A549 (cell line): ENCODE measurements around the gene OR4E2. TPM values are rescaled to one million over a fixed set of nuclear protein-coding genes. Genes with fewer than 3 reads are reported as not detected.

Experiments
- ATAC-seq, 2 experiments: fragments of 200-7000 bp in 1 of 2; fragments of >200 bp in 1 of 2; cut with Nextera tagmentation in 1 of 2; cut with Tn5 transposase in 1 of 2; 3 replicates each; pipeline versions ENCODE4 v1.8.0 to v1.9.1; 2018 to 2020; ENCODE audit warnings: mild to moderate bottlenecking in 1 of 2, moderate library complexity in 1 of 2
- CTCF ChIA-PET: fragments of 300-600 bp; sonication (Branson Sonifier 250); formaldehyde crosslinking; extraction: SDS; loops from one replicate; lab custom pipeline; 2021; ENCODE audit warnings: antibody characterized with exemption, inconsistent platforms; lab: Yijun Ruan, JAX
- POLR2A ChIA-PET: fragments of 350-600 bp; formaldehyde crosslinking; extraction: SDS; loops from one replicate; lab custom pipeline; 2021; ENCODE audit warnings: antibody characterized with exemption, inconsistent platforms; lab: Yijun Ruan, JAX
- DNase-seq, 2 experiments: peaks; one replicate each; pipeline versions ENCODE4 v3.0.0 to v3.0.0-alpha.2; 2011 to 2016; ENCODE audit warnings: low read depth in 1 of 2, low spot score in 1 of 2
- FAIRE-seq: peaks from 2 replicates; lab custom pipeline; 2011; peaks lifted over from hg19 to GRCh38; lab: Jason Lieb, UNC
- H3K27ac ChIP-seq, 2 experiments: fragments of >200 bp; sonication (Bioruptor Twin); formaldehyde crosslinking; 3 replicates each; pipeline ENCODE4 v1.5.1; 2016 to 2017
- H3K4me1 ChIP-seq: fragments of >200 bp; sonication (Bioruptor Twin); formaldehyde crosslinking; 3 replicates; pipeline ENCODE4 v1.6.1; 2016
- H3K4me2 ChIP-seq: fragments of >200 bp; sonication (Bioruptor Twin); formaldehyde crosslinking; 3 replicates; pipeline ENCODE4 v1.6.1; 2016
- H3K4me3 ChIP-seq: fragments of >200 bp; sonication (Bioruptor Twin); formaldehyde crosslinking; 3 replicates; pipeline ENCODE4 v1.5.1; 2016
- H3K9me3 ChIP-seq: fragments of >200 bp; sonication (Bioruptor Twin); formaldehyde crosslinking; 3 replicates; pipeline ENCODE4 v1.6.1; 2016
- BHLHE40 ChIP-seq: IDR thresholded peaks from 2 replicates; pipeline ENCODE4 v1.6.1; 2012; ENCODE audit warnings: low read depth, low read length, inconsistent platforms
- CBX8 ChIP-seq: fragments of 200-600 bp; sonication (generic); IDR thresholded peaks from 2 replicates; pipeline ENCODE4 v1.6.1; 2016
- CEBPB ChIP-seq, 2 experiments: fragments of >200 bp in 1 of 2; sonication (Bioruptor Twin) in 1 of 2; formaldehyde crosslinking in 1 of 2; IDR thresholded peaks; 2 replicates each; pipeline ENCODE4 v1.6.1; 2012 to 2016
- E2F6 ChIP-seq: IDR thresholded peaks from 2 replicates; pipeline ENCODE4 v1.6.1; 2012; ENCODE audit warnings: low read depth, borderline replicate concordance
- ESRRA ChIP-seq: fragments of 150-350 bp; IDR thresholded peaks from 2 replicates; pipeline ENCODE4 v1.6.1; 2014; ENCODE audit warnings: mild to moderate bottlenecking, low read length, borderline replicate concordance
- FOSL2 ChIP-seq, 2 experiments: fragments of 450-650 bp in 1 of 2; fragments of >200 bp in 1 of 2; sonication (Bioruptor Twin) in 1 of 2; formaldehyde crosslinking; IDR thresholded peaks; 2 replicates each; pipeline versions ENCODE4 v1.5.0 to v1.6.1; 2016 to 2020; ENCODE audit warnings: mild to moderate bottlenecking in 1 of 2, moderate library complexity in 1 of 2
- FOXS1 ChIP-seq: fragments of 250-450 bp; sonication (Bioruptor Pico); IDR thresholded peaks from 2 replicates; pipeline ENCODE4 v1.5.0; 2020; ENCODE audit warnings: mild to moderate bottlenecking, moderate library complexity
- HDAC2 ChIP-seq: fragments of 200-600 bp; sonication (generic); IDR thresholded peaks from 2 replicates; pipeline ENCODE4 v1.6.1; 2016
- HOXB5 ChIP-seq: fragments of 250-450 bp; sonication (Bioruptor Pico); IDR thresholded peaks from 2 replicates; pipeline ENCODE4 v1.5.0; 2020; ENCODE audit warnings: mild to moderate bottlenecking, moderate library complexity
- MAFK ChIP-seq: fragments of 450-650 bp; IDR thresholded peaks from 2 replicates; pipeline ENCODE4 v1.6.1; 2014; ENCODE audit not compliant: partially characterized antibody
- MYC ChIP-seq: IDR thresholded peaks from 2 replicates; pipeline ENCODE4 v1.6.1; 2012; ENCODE audit warnings: mild to moderate bottlenecking, inconsistent platforms, low read length, improper control_type of control experiment, borderline replicate concordance
- NFE2L2 ChIP-seq: fragments of 150-350 bp; conservative IDR thresholded peaks from 2 replicates; pipeline ENCODE4 v1.6.1; 2014; ENCODE audit warnings: low read length
- RAD21 ChIP-seq, 2 experiments: fragments of >200 bp in 1 of 2; sonication (Bioruptor Twin) in 1 of 2; formaldehyde crosslinking in 1 of 2; IDR thresholded peaks in 1 of 2; conservative IDR thresholded peaks in 1 of 2; 2 replicates in 1 of 2; 3 replicates in 1 of 2; pipeline ENCODE4 v1.6.1; 2012 to 2018; ENCODE audit warnings: inconsistent platforms in 1 of 2
- REST ChIP-seq: fragments of 200-600 bp; sonication (generic); IDR thresholded peaks from 2 replicates; pipeline ENCODE4 v1.6.1; 2016; ENCODE audit warnings: antibody characterized with exemption, mild to moderate bottlenecking, moderate library complexity
- TFCP2L1 ChIP-seq: fragments of 250-450 bp; sonication (Bioruptor Pico); IDR thresholded peaks from 2 replicates; pipeline ENCODE4 v1.5.0; 2021; ENCODE audit warnings: mild to moderate bottlenecking
- USF2 ChIP-seq: fragments of 450-650 bp; IDR thresholded peaks from 2 replicates; pipeline ENCODE4 v1.6.1; 2014; ENCODE audit warnings: antibody characterized with exemption
- ZFP36 ChIP-seq: fragments of 450-650 bp; IDR thresholded peaks from 2 replicates; pipeline ENCODE4 v1.6.1; 2014; ENCODE audit warnings: borderline replicate concordance; ENCODE audit not compliant: partially characterized antibody
- ZSCAN20 ChIP-seq: fragments of 250-450 bp; sonication (Bioruptor Pico); IDR thresholded peaks from 2 replicates; pipeline ENCODE4 v1.8.0; 2022; ENCODE audit warnings: mild to moderate bottlenecking, moderate library complexity
- WGBS: methylation state at CpG from one replicate; pipeline ENCODE4 v1.1.6; 2017; ENCODE audit errors: missing lambda C conversion rate; 5-methylcytosine and 5-hydroxymethylcytosine counted together
- polyA plus RNA-seq, 4 experiments: library from polyadenylated mRNA; depleted of rRNA in 3 of 4; stranded (reverse); fragments of >200 nt; fragmentation: RNase III in 1 of 4; extraction: RNeasy Plus Mini Kit Qiagen cat#74134 plus additional on column Dnase treatment in 1 of 4; gene quantifications; 2 replicates in 3 of 4; 3 replicates in 1 of 4; pipeline ENCODE4 v1.2.3, GENCODE V29; 2011 to 2017
- TF ChIP-seq, protein P1 (sequence below): fragments of >200 bp; sonication (Bioruptor Twin); formaldehyde crosslinking; IDR thresholded peaks from 3 replicates; pipeline ENCODE4 v1.6.1; 2016

OR4E2 gene
- polyA plus RNA-seq, 2 of the 4 experiments (the other 2 are of a cell fraction), result not detected

DNA sequence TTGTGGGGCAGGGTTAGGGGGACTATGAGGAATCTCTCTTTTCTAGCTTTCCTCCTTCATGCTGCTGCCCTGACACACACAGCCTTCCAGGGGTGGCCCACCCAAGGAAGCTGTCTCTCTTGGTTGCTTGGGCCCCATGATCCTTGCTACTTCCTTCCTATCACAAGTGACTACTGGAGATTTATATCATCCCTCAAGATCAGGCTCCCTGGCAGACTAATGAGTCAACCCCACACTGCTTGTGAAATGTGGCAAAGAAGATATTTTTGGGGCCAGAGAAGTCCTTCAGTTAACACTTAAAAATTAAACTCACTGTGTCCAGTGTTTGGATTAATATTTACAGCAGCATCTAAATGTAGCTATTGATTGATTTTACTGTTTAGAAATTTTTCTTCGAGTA, 18.5 kb downstream of the OR4E2 start:
- FAIRE-seq, result no peak
- ATAC-seq, result no peak

GRCh38 chr14:21673718-21674117, 20.1 kb downstream of the OR4E2 start, which contains the start of gene OR4E1:
Gene OR4E1 (minus strand): TSS chr14:21673818. CDS start chr14:21670935, 2,883 bp downstream.
- WGBS, result 33% methylated on average over 1 of the region's 1 CpG
- ChIA-PET POLR2A (no interaction called here), CTCF (interaction anchor here (0.7 kb wide), 1 partner anchor 148 kb away, joined by 6 read pairs; no protein-coding TSS in a partner anchor)
- no peak within 1 kb of the TSS for H3K4me2 ChIP-seq
- TF ChIP-seq CEBPB (IDR thresholded peaks at IDR 0.05) (no peak), REST (no peak), FOSL2 (IDR thresholded peaks at IDR 0.05) (no peak), FOSL2 (CRISPR knock-in tag; IDR thresholded peaks at IDR 0.05) (no peak), ESRRA (no peak), ZFP36 (no peak), BHLHE40 (no peak), HOXB5 (no peak), MYC (no peak), HDAC2 (no peak), MAFK (no peak), CBX8 (no peak), NFE2L2 (no peak), FOXS1 (CRISPR knock-in tag) (no peak)
- H3K4me3 ChIP-seq, result no peak within 1 kb of the TSS
- no peak for FAIRE-seq
- H3K27ac ChIP-seq, result no peak within 1 kb of the TSS
- H3K4me1 ChIP-seq, result no peaks in the 10 kb centered on the region
- no peak for DNase-seq
- H3K9me3 ChIP-seq, result no peaks in the 10 kb centered on the region
- no peak for ATAC-seq

More for the DNA sequence above, 18.5 kb downstream of the OR4E2 start:
- no peak overlapping the region for H3K4me3 ChIP-seq
- no peaks in the 10 kb centered on the region for H3K9me3 ChIP-seq
- H3K27ac ChIP-seq, result no peak overlapping the region
- POLR2A ChIA-PET, result no interaction called here
- no peaks in the 10 kb centered on the region for H3K4me1 ChIP-seq
- WGBS, result 9% methylated on average over 1 of the region's 1 CpG
- TF ChIP-seq E2F6 (no peak), HDAC2 (no peak), RAD21 (conservative IDR thresholded peaks at IDR 0.05 in 1 of 2, IDR thresholded peaks at IDR 0.05 in 1 of 2) (no peak), BHLHE40 (no peak), NFE2L2 (no peak), CEBPB (IDR thresholded peaks at IDR 0.05) (no peak), FOSL2 (IDR thresholded peaks at IDR 0.05) (no peak), FOSL2 (CRISPR knock-in tag; IDR thresholded peaks at IDR 0.05) (no peak), USF2 (no peak), TFCP2L1 (CRISPR knock-in tag) (no peak), ZSCAN20 (CRISPR knock-in tag) (no peak)
- TF ChIP-seq, protein P1, sequence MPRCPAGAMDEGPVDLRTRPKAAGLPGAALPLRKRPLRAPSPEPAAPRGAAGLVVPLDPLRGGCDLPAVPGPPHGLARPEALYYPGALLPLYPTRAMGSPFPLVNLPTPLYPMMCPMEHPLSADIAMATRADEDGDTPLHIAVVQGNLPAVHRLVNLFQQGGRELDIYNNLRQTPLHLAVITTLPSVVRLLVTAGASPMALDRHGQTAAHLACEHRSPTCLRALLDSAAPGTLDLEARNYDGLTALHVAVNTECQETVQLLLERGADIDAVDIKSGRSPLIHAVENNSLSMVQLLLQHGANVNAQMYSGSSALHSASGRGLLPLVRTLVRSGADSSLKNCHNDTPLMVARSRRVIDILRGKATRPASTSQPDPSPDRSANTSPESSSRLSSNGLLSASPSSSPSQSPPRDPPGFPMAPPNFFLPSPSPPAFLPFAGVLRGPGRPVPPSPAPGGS, result no peak
- CTCF ChIA-PET, result interaction anchor here (0.9 to 2.1 kb wide), 2 partner anchors 11 to 39 kb away, joined by 3 to 5 read pairs; no protein-coding TSS in a partner anchor
- DNase-seq, result no peak
- no peak overlapping the region for H3K4me2 ChIP-seq
